Measurements from ENCODE around the gene RBCK1. TPM values are rescaled to one million over a fixed set of nuclear protein-coding genes. Genes with fewer than 3 reads are reported as not detected.

Gene RBCK1
- total and polyA plus RNA-seq, 11 donors, result 37.0 to 77.7 (median 50.6) TPM

- Histone ChIP-seq H3K9me3 (no peaks in the 10 kb centered on the region), H3K36me3 (peaks cover 0 to 13% (median 0%) of the 10 kb centered on the region in 9 donors), H3K27ac (no peak overlapping the region), H3K27me3 (no peaks in the 10 kb centered on the region), H3K4me3 (no peak overlapping the region), H3K4me1 (peaks cover 6 to 40% (median 19%) of the 10 kb centered on the region in 12 donors)
- WGBS, 4 donors, result 50 to 73% (median 68%) methylated on average over 3 of the region's 3 CpGs
- ATAC-seq (no peak), DNase-seq (no peak)
- no peak for TF ChIP-seq POLR2A (IDR thresholded peaks at IDR 0.05)
- no peak for TF ChIP-seq CTCF (IDR thresholded peaks at IDR 0.05)
- intact Hi-C loops (cut with DNase I), result loop anchor here in 1 of 10 donors (5.0 kb wide), 1 partner anchor 48 kb away; the partner anchor contains the start of gene RBCK1
Observed at GRCh38 chr20:454951-455350, 46.9 kb downstream of the RBCK1 start.

GRCh38 chr20:458776-459175, 50.7 kb downstream of the RBCK1 start:
- Histone ChIP-seq H3K36me3 (no peaks in the 10 kb centered on the region), H3K27me3 (no peaks in the 10 kb centered on the region), H3K9me3 (no peaks in the 10 kb centered on the region), H3K27ac (peak overlapping the region in 7 of 12 donors; percentile 12 to 47 (median 31)), H3K4me1 (peaks cover 10 to 56% (median 38%) of the 10 kb centered on the region in 12 donors), H3K4me3 (peak overlapping the region in 1 of 12 donors; percentile 4)
- WGBS, 4 donors, result 16 to 37% (median 24%) methylated on average over 6 of the region's 6 CpGs
- intact Hi-C loops (cut with DNase I), result loop anchor here in 1 of 10 donors (5.0 kb wide), 1 partner anchor 51 kb away; the partner anchor contains the start of gene RBCK1
- ATAC-seq, result no peak
- no peak for DNase-seq
- TF ChIP-seq CTCF (IDR thresholded peaks at IDR 0.05) (no peak), POLR2A (IDR thresholded peaks at IDR 0.05) (no peak)

- DNase-seq, result no peak
- peak overlapping the region in 5 of 12 donors; percentile 14 to 94 (median 82) for H3K4me3 ChIP-seq
- ATAC-seq, result no peak
- H3K27ac ChIP-seq, result peak overlapping the region in 3 of 12 donors; percentile 26 to 47 (median 35)
- intact Hi-C loops (cut with DNase I), result loop anchor here in 3 of 10 donors (5.0 kb wide), 2 partner anchors 53 to 108 kb away; partner anchors contain the start of gene RBCK1 (in 3 of the 3)
- H3K36me3 ChIP-seq, result no peaks in the 10 kb centered on the region
- 10 to 15% (median 13%) methylated on average over 3 of the region's 3 CpGs for WGBS, 4 donors
- TF ChIP-seq CTCF (IDR thresholded peaks at IDR 0.05) (no peak), POLR2A (IDR thresholded peaks at IDR 0.05) (no peak)
- peaks cover 10 to 51% (median 37%) of the 10 kb centered on the region in 12 donors for H3K4me1 ChIP-seq
- H3K9me3 ChIP-seq, result no peaks in the 10 kb centered on the region
- H3K27me3 ChIP-seq, result no peaks in the 10 kb centered on the region
Observed at GRCh38 chr20:460180-460579, 52.1 kb downstream of the RBCK1 start.

- WGBS, 4 donors, result 28 to 50% (median 39%) methylated on average over 2 of the region's 2 CpGs
- Histone ChIP-seq H3K9me3 (no peaks in the 10 kb centered on the region), H3K27ac (peak overlapping the region in 5 of 12 donors; percentile 1 to 96 (median 90)), H3K4me3 (peak overlapping the region in 10 of 12 donors; percentile 55 to 95 (median 88)), H3K27me3 (no peaks in the 10 kb centered on the region), H3K36me3 (no peaks in the 10 kb centered on the region), H3K4me1 (peaks cover 10 to 51% (median 37%) of the 10 kb centered on the region in 12 donors)
- ATAC-seq (peak in 1 of 4 donors; percentile 36), DNase-seq (no peak)
- intact Hi-C loops (cut with DNase I), result loop anchor here in 3 of 10 donors (5.0 kb wide), 2 partner anchors 53 to 108 kb away; partner anchors contain the start of gene RBCK1 (in 3 of the 3)
- TF ChIP-seq CTCF (IDR thresholded peaks at IDR 0.05) (no peak), POLR2A (IDR thresholded peaks at IDR 0.05) (no peak)
Observed at GRCh38 chr20:460707-461106, 52.6 kb downstream of the RBCK1 start.
